HepG2 (cell line): ENCODE measurements around the gene PLXNB2. TPM values are rescaled to one million over a fixed set of nuclear protein-coding genes. Genes with fewer than 3 reads are reported as not detected.
A peak's percentile ranks its signal among the peaks of the same experiment; 100 is the strongest.

Experiments used
- KLF9 ChIP-seq: IDR thresholded peaks from 2 replicates; pipeline ENCODE4 v1.6.1; 2016; ENCODE audit warnings: low read depth
- NCOR1 ChIP-seq: fragments of 200-600 bp; sonication (generic); IDR thresholded peaks from 2 replicates; pipeline ENCODE4 v1.7.0; 2017; ENCODE audit warnings: antibody characterized with exemption, low read length, borderline replicate concordance
- PCBP2 ChIP-seq: fragments of 200-400 bp; formaldehyde crosslinking; optimal IDR thresholded peaks from 2 replicates; pipeline ENCODE3; 2018; ENCODE audit warnings: low read length, low read depth; ENCODE audit not compliant: poor library complexity, severe bottlenecking
- RARA ChIP-seq: IDR thresholded peaks from 2 replicates; pipeline ENCODE4 v1.6.1; 2016; ENCODE audit warnings: missing genetic modification reagents, missing compliant biosample characterization
- RFXANK ChIP-seq: IDR thresholded peaks from 2 replicates; pipeline ENCODE4 v1.6.1; 2016
- RORA ChIP-seq: sonication (generic); formaldehyde crosslinking; IDR thresholded peaks from 2 replicates; pipeline ENCODE4 v1.5.0; 2020; ENCODE audit warnings: mild to moderate bottlenecking, missing genetic modification reagents, moderate library complexity
- SIN3A ChIP-seq: IDR thresholded peaks from 2 replicates; pipeline ENCODE4 v1.6.1; 2011; ENCODE audit warnings: low read depth, mild to moderate bottlenecking, control low read depth, low read length, borderline replicate concordance
- TMF1 ChIP-seq: sonication (generic); formaldehyde crosslinking; IDR thresholded peaks from 2 replicates; pipeline ENCODE4 v1.8.1; 2022; ENCODE audit warnings: low read depth, missing genetic modification reagents
- ZNF274 ChIP-seq: sonication (generic); formaldehyde crosslinking; IDR thresholded peaks from 2 replicates; pipeline ENCODE4 v1.5.1; 2020; ENCODE audit warnings: mild to moderate bottlenecking, missing genetic modification reagents
- ZNF562 ChIP-seq: sonication (generic); formaldehyde crosslinking; IDR thresholded peaks from 2 replicates; pipeline ENCODE4 v1.8.0; 2022; ENCODE audit warnings: missing genetic modification reagents, borderline replicate concordance
- polyA plus RNA-seq, 8 experiments: library from polyadenylated mRNA; depleted of rRNA in 3 of 8; stranded (reverse) in 7 of 8; unstranded in 1 of 8; fragments of >200 nt; fragmentation: Illumina TruSeq in 4 of 8; extraction: Trizol in 4 of 8; gene quantifications; 2 replicates each; pipeline versions ENCODE4 v1.2.1 to v1.2.3, GENCODE V29; 2011 to 2016; ENCODE audit warnings: low read depth in 4 of 8, missing spikeins in 1 of 8, mixed read lengths in 1 of 8; ENCODE audit not compliant: insufficient read depth in 1 of 8
- total RNA-seq, 5 experiments: library from RNA; depleted of rRNA; stranded (reverse); fragments of >200 nt; fragmentation: Illumina TruSeq; extraction: Trizol; gene quantifications; 2 replicates each; pipeline ENCODE4 v1.2.3, GENCODE V29; 2016; ENCODE audit warnings: low read depth in 1 of 5
- TF ChIP-seq, protein P1 (sequence below), 2 experiments: sonication (generic) in 1 of 2; formaldehyde crosslinking in 1 of 2; IDR thresholded peaks; 2 replicates each; pipeline versions ENCODE4 v1.4.0 to v1.6.1; 2016 to 2020; ENCODE audit warnings: borderline replicate concordance in 1 of 2, low read depth in 1 of 2, mild to moderate bottlenecking in 1 of 2, missing genetic modification reagents in 1 of 2
- TF ChIP-seq, protein P2 (sequence below): sonication (generic); formaldehyde crosslinking; IDR thresholded peaks from 2 replicates; pipeline ENCODE4 v1.8.0; 2022; ENCODE audit warnings: low read depth, missing genetic modification reagents
- TF ChIP-seq, protein P3 (sequence below): sonication (generic); formaldehyde crosslinking; IDR thresholded peaks from 2 replicates; pipeline ENCODE4 v1.4.0; 2020; ENCODE audit warnings: missing genetic modification reagents, low read depth, mild to moderate bottlenecking, borderline replicate concordance
- TF ChIP-seq, protein P4 (sequence below): sonication (generic); formaldehyde crosslinking; IDR thresholded peaks from 2 replicates; pipeline ENCODE4 v1.4.0; 2020; ENCODE audit warnings: missing genetic modification reagents
- TF ChIP-seq, protein P5 (sequence below): sonication (generic); formaldehyde crosslinking; IDR thresholded peaks from 2 replicates; pipeline ENCODE4 v1.4.0; 2020; ENCODE audit warnings: missing genetic modification reagents, borderline replicate concordance

Gene PLXNB2
- total and polyA plus RNA-seq, 2 of the 13 experiments (the other 11 are each of a cell fraction or from before 2014, with no cell fraction given), result 32.6 to 68.9 TPM

DNA sequence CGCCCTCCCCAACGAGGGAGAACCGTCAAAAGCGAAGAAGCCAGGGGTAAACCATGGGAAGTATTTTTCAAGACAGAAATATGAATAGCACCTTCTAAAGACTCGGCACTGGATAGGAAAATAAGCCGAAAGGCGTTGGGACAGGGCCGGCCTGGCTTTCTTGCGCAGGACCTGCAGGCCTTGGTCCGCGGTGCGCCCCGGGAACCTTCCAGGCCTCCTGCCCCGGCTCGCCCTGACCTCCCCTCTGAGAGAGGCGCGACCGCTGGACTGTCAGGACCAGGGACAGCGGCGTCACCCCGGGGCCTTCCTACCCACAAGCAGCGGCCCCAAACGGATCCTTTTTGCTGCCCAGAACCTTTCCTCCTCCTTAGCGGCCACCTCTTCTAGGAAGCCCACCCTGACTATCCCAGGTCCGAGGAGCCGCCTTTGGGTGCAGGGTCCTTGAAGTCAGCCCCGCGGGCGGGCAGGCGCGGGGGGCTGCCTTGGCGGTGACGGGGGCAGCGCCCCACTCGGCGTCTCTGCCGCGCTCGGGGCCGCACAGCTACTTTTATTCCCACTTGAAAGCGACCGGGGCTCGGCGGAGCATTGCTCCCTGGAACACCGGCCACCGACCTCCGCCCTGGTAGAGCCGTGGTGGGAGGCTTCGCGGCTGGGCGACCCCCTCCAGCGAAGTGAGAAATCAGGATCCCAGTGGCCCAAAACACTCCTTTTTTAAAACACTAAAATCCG, 36.6 kb downstream of the PLXNB2 start (continued):
- TF ChIP-seq TMF1, result no peak; the same call in 1 of the 2 replicates
- no peak for TF ChIP-seq RORA (CRISPR knock-in tag)
- TF ChIP-seq PCBP2, result no peak
- TF ChIP-seq ZNF562 (CRISPR knock-in tag), result no peak
- TF ChIP-seq, protein P1, sequence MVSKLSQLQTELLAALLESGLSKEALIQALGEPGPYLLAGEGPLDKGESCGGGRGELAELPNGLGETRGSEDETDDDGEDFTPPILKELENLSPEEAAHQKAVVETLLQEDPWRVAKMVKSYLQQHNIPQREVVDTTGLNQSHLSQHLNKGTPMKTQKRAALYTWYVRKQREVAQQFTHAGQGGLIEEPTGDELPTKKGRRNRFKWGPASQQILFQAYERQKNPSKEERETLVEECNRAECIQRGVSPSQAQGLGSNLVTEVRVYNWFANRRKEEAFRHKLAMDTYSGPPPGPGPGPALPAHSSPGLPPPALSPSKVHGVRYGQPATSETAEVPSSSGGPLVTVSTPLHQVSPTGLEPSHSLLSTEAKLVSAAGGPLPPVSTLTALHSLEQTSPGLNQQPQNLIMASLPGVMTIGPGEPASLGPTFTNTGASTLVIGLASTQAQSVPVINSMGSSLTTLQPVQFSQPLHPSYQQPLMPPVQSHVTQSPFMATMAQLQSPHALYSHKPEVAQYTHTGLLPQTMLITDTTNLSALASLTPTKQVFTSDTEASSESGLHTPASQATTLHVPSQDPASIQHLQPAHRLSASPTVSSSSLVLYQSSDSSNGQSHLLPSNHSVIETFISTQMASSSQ (IDR thresholded peaks at IDR 0.05; ENCODE audit: low read depth), result no peak
- TF ChIP-seq, protein P1 (CRISPR knock-in tag; IDR thresholded peaks at IDR 0.05; ENCODE audit: borderline replicate concordance), result 0 out of 2 replicates have a peak, but pooled peaks have one; percentile 14
- peak; percentile 89; the same call in 1 of the 2 replicates for TF ChIP-seq SIN3A
- TF ChIP-seq, protein P2, sequence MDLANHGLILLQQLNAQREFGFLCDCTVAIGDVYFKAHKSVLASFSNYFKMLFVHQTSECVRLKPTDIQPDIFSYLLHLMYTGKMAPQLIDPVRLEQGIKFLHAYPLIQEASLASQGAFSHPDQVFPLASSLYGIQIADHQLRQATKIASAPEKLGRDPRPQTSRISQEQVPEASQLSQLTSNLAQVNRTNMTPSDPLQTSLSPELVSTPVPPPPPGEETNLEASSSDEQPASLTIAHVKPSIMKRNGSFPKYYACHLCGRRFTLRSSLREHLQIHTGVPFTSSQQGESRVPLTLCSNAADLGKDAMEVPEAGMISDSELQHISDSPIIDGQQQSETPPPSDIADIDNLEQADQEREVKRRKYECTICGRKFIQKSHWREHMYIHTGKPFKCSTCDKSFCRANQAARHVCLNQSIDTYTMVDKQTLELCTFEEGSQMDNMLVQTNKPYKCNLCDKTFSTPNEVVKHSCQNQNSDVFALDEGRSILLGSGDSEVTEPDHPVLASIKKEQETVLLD (CRISPR knock-in tag), result no peak
- TF ChIP-seq, protein P3, sequence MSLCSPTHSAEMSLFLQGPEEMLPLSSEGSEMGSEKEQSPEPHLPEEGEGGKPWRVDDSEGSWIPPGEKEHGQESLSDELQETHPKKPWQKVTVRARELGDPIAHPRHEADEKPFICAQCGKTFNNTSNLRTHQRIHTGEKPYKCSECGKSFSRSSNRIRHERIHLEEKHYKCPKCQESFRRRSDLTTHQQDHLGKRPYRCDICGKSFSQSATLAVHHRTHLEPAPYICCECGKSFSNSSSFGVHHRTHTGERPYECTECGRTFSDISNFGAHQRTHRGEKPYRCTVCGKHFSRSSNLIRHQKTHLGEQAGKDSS (CRISPR knock-in tag), result peak; percentile 56; the same call in 1 of the 2 replicates
- TF ChIP-seq RARA, result peak; percentile 72
- TF ChIP-seq, protein P4, sequence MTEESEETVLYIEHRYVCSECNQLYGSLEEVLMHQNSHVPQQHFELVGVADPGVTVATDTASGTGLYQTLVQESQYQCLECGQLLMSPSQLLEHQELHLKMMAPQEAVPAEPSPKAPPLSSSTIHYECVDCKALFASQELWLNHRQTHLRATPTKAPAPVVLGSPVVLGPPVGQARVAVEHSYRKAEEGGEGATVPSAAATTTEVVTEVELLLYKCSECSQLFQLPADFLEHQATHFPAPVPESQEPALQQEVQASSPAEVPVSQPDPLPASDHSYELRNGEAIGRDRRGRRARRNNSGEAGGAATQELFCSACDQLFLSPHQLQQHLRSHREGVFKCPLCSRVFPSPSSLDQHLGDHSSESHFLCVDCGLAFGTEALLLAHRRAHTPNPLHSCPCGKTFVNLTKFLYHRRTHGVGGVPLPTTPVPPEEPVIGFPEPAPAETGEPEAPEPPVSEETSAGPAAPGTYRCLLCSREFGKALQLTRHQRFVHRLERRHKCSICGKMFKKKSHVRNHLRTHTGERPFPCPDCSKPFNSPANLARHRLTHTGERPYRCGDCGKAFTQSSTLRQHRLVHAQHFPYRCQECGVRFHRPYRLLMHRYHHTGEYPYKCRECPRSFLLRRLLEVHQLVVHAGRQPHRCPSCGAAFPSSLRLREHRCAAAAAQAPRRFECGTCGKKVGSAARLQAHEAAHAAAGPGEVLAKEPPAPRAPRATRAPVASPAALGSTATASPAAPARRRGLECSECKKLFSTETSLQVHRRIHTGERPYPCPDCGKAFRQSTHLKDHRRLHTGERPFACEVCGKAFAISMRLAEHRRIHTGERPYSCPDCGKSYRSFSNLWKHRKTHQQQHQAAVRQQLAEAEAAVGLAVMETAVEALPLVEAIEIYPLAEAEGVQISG (CRISPR knock-in tag), result peak; percentile 71
- no peak for TF ChIP-seq ZNF274 (CRISPR knock-in tag)
- TF ChIP-seq KLF9 (CRISPR knock-in tag), result no peak
- TF ChIP-seq, protein P5, sequence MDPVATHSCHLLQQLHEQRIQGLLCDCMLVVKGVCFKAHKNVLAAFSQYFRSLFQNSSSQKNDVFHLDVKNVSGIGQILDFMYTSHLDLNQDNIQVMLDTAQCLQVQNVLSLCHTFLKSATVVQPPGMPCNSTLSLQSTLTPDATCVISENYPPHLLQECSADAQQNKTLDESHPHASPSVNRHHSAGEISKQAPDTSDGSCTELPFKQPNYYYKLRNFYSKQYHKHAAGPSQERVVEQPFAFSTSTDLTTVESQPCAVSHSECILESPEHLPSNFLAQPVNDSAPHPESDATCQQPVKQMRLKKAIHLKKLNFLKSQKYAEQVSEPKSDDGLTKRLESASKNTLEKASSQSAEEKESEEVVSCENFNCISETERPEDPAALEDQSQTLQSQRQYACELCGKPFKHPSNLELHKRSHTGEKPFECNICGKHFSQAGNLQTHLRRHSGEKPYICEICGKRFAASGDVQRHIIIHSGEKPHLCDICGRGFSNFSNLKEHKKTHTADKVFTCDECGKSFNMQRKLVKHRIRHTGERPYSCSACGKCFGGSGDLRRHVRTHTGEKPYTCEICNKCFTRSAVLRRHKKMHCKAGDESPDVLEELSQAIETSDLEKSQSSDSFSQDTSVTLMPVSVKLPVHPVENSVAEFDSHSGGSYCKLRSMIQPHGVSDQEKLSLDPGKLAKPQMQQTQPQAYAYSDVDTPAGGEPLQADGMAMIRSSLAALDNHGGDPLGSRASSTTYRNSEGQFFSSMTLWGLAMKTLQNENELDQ, result peak; percentile 75; the same call in 1 of the 2 replicates
- no peak for TF ChIP-seq RFXANK
- TF ChIP-seq NCOR1, result no peak
